ENCODE data around the gene B4GALNT3.

The B4GALNT3 gene

DNA sequence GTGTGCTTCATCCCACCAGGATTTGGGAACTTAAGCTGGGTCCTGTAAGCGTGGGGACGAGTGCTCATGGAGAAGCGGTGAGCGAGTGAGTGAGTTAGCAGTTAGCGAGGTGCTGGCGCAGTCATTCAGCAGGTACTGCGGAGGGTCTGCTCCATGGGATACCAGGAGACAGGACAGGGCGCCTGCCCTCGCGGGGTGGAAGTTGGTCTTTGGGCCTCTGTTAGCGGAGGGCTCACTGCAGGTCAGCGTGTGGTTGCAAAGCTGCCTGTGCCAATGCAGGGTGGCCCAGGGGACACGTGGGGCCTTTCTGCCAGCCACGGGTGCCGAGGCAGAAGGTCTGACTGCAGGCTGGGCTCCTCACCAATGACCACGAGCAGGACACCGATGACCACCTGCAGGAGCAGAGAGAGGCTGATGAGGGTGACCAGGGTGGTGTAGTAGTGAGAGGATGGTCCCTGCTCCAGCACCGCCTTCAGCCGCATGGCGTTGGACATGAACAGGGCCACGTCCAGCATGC is 105.9 kb downstream of the B4GALNT3 start:
- Histone ChIP-seq H2AK5ac (ENCODE audit: low read length, severe bottlenecking) (no peak overlapping the region), H2BK12ac (ENCODE audit: low read length in 2 of 2) (no peak overlapping the region), H3K23ac (ENCODE audit: low read length in 2 of 2) (no peak overlapping the region), H3K4me2 (ENCODE audit: low read length, poor library complexity, severe bottlenecking) (no peak overlapping the region), H2BK5ac (ENCODE audit: low read depth, low read length, poor library complexity, severe bottlenecking) (no peak overlapping the region), H3K79me1 (replicated peaks; ENCODE audit: low read length, poor library complexity, severe bottlenecking) (no peaks in the 10 kb centered on the region), H3K4me1 (ENCODE audit: control insufficient read depth, insufficient read depth, low read depth, low read length) (peaks cover 20% of the 10 kb centered on the region), H3K14ac (ENCODE audit: low read length in 2 of 2) (peak overlapping the region in 1 of 2 experiments; percentile 35), H3K9ac (ENCODE audit: low read length) (no peak overlapping the region), H4K8ac (ENCODE audit: low read length) (no peak overlapping the region), H3K4ac (ENCODE audit: low read depth in 1 of 2, low read length in 2 of 2) (no peak overlapping the region), H3K9me3 (ENCODE audit: control insufficient read depth, low read length) (no peaks in the 10 kb centered on the region), H2AFZ (ENCODE audit: low read depth, low read length) (no peak overlapping the region), H2BK15ac (ENCODE audit: low read depth, poor library complexity, severe bottlenecking) (no peak overlapping the region), H3K27ac (ENCODE audit: low read length, poor library complexity, severe bottlenecking) (no peak overlapping the region), H3K27me3 (ENCODE audit: control insufficient read depth in 1 of 2, insufficient read depth in 1 of 2, low read length in 2 of 2) (peaks cover 22 to 41% of the 10 kb centered on the region in 2 experiments), H4K91ac (ENCODE audit: low read length) (peak overlapping the region; percentile 54), H3K18ac (ENCODE audit: low read depth in 1 of 2, low read length in 2 of 2) (no peak overlapping the region), H3K4me3 (ENCODE audit: insufficient read depth in 1 of 2, low read depth in 1 of 2, low read length in 2 of 2) (no peak overlapping the region), H2BK120ac (ENCODE audit: low read depth, low read length) (no peak overlapping the region), H3K36me3 (ENCODE audit: control insufficient read depth in 1 of 2, insufficient read depth in 2 of 2, low read depth in 1 of 2, low read length in 2 of 2) (no peaks in the 10 kb centered on the region)
- WGBS = 94% methylated on average over 21 of the region's 21 CpGs
- DNase-seq = no peak

DNA sequence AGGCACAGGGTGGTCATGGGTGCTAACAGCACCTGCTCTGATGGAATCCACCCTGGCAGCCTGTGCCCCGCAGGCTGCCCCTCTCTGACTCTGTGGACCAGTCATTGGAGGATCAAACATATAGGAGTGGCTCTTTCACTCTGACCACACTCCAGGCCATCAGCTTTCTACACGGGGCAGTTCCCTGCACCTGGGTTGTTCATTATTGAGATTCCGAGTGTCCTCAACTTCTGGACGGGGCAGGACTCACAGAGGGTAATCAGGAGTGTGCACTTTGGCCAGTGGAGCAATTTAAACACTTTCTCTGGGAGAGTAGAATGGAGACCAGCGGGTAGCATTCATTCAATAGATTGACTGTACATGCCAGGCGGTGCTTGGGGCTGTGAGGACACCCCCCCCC is 108.7 kb downstream of the B4GALNT3 start:
- no peak for DNase-seq
- no peak overlapping the region for H2AK5ac ChIP-seq (ENCODE audit: low read length, severe bottlenecking)
- no peak overlapping the region for H2AFZ ChIP-seq (ENCODE audit: low read depth, low read length)
- peaks cover 26% of the 10 kb centered on the region for H3K4me1 ChIP-seq (ENCODE audit: control insufficient read depth, insufficient read depth, low read depth, low read length)
- H3K9ac ChIP-seq (ENCODE audit: low read length) = no peak overlapping the region
- peaks cover 0 to 13% of the 10 kb centered on the region in 2 experiments for H3K27me3 ChIP-seq (ENCODE audit: control insufficient read depth in 1 of 2, insufficient read depth in 1 of 2, low read length in 2 of 2)
- no peak overlapping the region for H3K18ac ChIP-seq (ENCODE audit: low read depth in 1 of 2, low read length in 2 of 2)
- H2BK5ac ChIP-seq (ENCODE audit: low read depth, low read length, poor library complexity, severe bottlenecking) = no peak overlapping the region
- no peak overlapping the region for H3K4me3 ChIP-seq (ENCODE audit: insufficient read depth in 1 of 2, low read depth in 1 of 2, low read length in 2 of 2)
- H3K23ac ChIP-seq (ENCODE audit: low read length in 2 of 2) = no peak overlapping the region
- H3K4me2 ChIP-seq (ENCODE audit: low read length, poor library complexity, severe bottlenecking) = no peak overlapping the region
- H4K91ac ChIP-seq (ENCODE audit: low read length) = no peak overlapping the region
- H3K9me3 ChIP-seq (ENCODE audit: control insufficient read depth, low read length) = no peaks in the 10 kb centered on the region
- H2BK120ac ChIP-seq (ENCODE audit: low read depth, low read length) = no peak overlapping the region
- H3K79me1 ChIP-seq (replicated peaks; ENCODE audit: low read length, poor library complexity, severe bottlenecking) = peaks cover 2% of the 10 kb centered on the region
- H4K8ac ChIP-seq (ENCODE audit: low read length) = no peak overlapping the region
- no peak overlapping the region for H2BK15ac ChIP-seq (ENCODE audit: low read depth, poor library complexity, severe bottlenecking)
- H3K36me3 ChIP-seq (ENCODE audit: control insufficient read depth in 1 of 2, insufficient read depth in 2 of 2, low read depth in 1 of 2, low read length in 2 of 2) = no peaks in the 10 kb centered on the region
- WGBS = 88% methylated on average over 6 of the region's 6 CpGs
- H3K14ac ChIP-seq (ENCODE audit: low read length in 2 of 2) = no peak overlapping the region
- H3K4ac ChIP-seq (ENCODE audit: low read depth in 1 of 2, low read length in 2 of 2) = no peak overlapping the region
- no peak overlapping the region for H2BK12ac ChIP-seq (ENCODE audit: low read length in 2 of 2)
- H3K27ac ChIP-seq (ENCODE audit: low read length, poor library complexity, severe bottlenecking) = no peak overlapping the region

DNA sequence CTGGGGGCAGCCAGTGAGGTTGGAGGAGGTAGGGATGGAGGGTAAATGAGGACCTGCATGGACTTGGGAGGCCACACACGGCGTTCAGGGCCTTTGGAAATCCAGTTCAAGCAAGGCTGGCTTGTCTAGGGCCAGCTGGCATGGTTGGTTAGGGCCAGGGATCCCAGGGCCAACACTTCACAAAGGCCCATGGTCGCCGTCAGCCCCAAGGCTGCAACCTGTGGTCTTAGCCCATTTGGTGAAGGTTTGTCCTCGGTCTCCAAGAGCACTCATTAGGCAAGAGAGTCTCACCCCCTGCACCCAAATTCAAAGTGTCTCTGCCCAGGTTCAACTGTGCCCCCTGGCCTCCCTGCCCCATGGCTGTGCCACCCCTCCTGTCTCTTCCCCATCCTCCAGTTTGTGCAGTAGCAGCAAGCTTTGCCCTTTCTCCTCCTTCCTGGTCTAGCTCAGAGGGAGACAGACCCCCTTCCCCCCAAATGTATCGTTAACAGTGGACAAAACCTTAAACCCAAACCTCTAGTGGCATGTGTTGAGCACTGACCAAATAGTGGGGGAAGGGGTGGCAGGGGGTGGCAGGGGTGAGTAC is 109.4 kb downstream of the B4GALNT3 start:
- Histone ChIP-seq H3K14ac (ENCODE audit: low read length in 2 of 2) (no peak overlapping the region), H3K27ac (ENCODE audit: low read length, poor library complexity, severe bottlenecking) (no peak overlapping the region), H3K9me3 (ENCODE audit: control insufficient read depth, low read length) (no peaks in the 10 kb centered on the region), H3K9ac (ENCODE audit: low read length) (peak overlapping the region; percentile 91), H3K23ac (ENCODE audit: low read length in 2 of 2) (no peak overlapping the region), H3K27me3 (ENCODE audit: control insufficient read depth in 1 of 2, insufficient read depth in 1 of 2, low read length in 2 of 2) (peaks cover 0 to 9% of the 10 kb centered on the region in 2 experiments), H3K4me3 (ENCODE audit: insufficient read depth in 1 of 2, low read depth in 1 of 2, low read length in 2 of 2) (peak overlapping the region in 1 of 2 experiments; percentile 81), H4K91ac (ENCODE audit: low read length) (no peak overlapping the region), H3K4me1 (ENCODE audit: control insufficient read depth, insufficient read depth, low read depth, low read length) (peaks cover 23% of the 10 kb centered on the region), H3K79me1 (replicated peaks; ENCODE audit: low read length, poor library complexity, severe bottlenecking) (peaks cover 2% of the 10 kb centered on the region), H2BK120ac (ENCODE audit: low read depth, low read length) (no peak overlapping the region), H3K4ac (ENCODE audit: low read depth in 1 of 2, low read length in 2 of 2) (no peak overlapping the region), H2BK5ac (ENCODE audit: low read depth, low read length, poor library complexity, severe bottlenecking) (no peak overlapping the region), H4K8ac (ENCODE audit: low read length) (peak overlapping the region; percentile 86), H3K36me3 (ENCODE audit: control insufficient read depth in 1 of 2, insufficient read depth in 2 of 2, low read depth in 1 of 2, low read length in 2 of 2) (no peaks in the 10 kb centered on the region), H3K18ac (ENCODE audit: low read depth in 1 of 2, low read length in 2 of 2) (peak overlapping the region in 1 of 2 experiments; percentile 21), H3K4me2 (ENCODE audit: low read length, poor library complexity, severe bottlenecking) (peak overlapping the region; percentile 33), H2AFZ (ENCODE audit: low read depth, low read length) (no peak overlapping the region), H2AK5ac (ENCODE audit: low read length, severe bottlenecking) (no peak overlapping the region), H2BK12ac (ENCODE audit: low read length in 2 of 2) (no peak overlapping the region), H2BK15ac (ENCODE audit: low read depth, poor library complexity, severe bottlenecking) (no peak overlapping the region)
- DNase-seq = no peak
- WGBS = 89% methylated on average over 5 of the region's 6 CpGs

DNA sequence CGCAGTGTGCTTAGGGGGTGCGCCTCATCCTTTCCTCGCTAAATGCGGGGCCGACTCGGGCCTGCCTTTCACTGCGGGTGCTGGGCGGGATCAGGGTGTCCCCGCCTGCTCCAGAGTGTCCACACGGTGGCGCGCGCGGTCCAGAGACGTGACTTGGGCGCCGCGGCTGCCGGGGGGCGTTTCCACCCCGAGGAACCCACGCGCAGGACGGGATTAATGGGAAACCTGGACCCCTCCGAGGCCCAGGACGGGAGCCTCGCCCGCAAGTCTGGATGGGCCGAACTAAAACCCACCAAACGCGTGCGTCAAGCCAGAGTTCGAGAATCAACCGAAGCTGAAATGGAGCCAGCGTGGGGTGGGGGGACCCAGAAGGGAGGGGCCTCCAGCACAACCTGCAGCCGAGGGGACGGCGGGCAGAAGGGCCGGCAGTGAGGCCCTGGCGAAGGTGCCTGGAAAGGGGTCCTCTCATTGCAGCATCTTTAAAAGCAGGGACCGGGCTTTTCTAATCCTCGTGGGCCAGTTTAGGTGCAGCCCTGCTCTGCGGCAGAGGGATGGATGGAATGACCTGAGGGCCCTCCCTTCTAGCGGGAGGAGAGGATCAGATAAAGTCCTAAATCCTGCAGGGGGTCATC is 110.2 kb downstream of the B4GALNT3 start:
- H2BK15ac ChIP-seq (ENCODE audit: low read depth, poor library complexity, severe bottlenecking) = no peak overlapping the region
- H2BK12ac ChIP-seq (ENCODE audit: low read length in 2 of 2) = peak overlapping the region in 1 of 2 experiments; percentile 6
- no peak overlapping the region for H3K23ac ChIP-seq (ENCODE audit: low read length in 2 of 2)
- H3K79me1 ChIP-seq (replicated peaks; ENCODE audit: low read length, poor library complexity, severe bottlenecking) = peaks cover 2% of the 10 kb centered on the region
- peak overlapping the region; percentile 90 for H2BK120ac ChIP-seq (ENCODE audit: low read depth, low read length)
- H3K9ac ChIP-seq (ENCODE audit: low read length) = peak overlapping the region; percentile 91
- no peak overlapping the region for H3K14ac ChIP-seq (ENCODE audit: low read length in 2 of 2)
- H2AK5ac ChIP-seq (ENCODE audit: low read length, severe bottlenecking) = no peak overlapping the region
- H2BK5ac ChIP-seq (ENCODE audit: low read depth, low read length, poor library complexity, severe bottlenecking) = no peak overlapping the region
- H3K18ac ChIP-seq (ENCODE audit: low read depth in 1 of 2, low read length in 2 of 2) = peak overlapping the region; percentile 34 to 70
- peak overlapping the region; percentile 57 to 81 for H3K4me3 ChIP-seq (ENCODE audit: insufficient read depth in 1 of 2, low read depth in 1 of 2, low read length in 2 of 2)
- H3K4ac ChIP-seq (ENCODE audit: low read depth in 1 of 2, low read length in 2 of 2) = peak overlapping the region in 1 of 2 experiments; percentile 44
- H4K8ac ChIP-seq (ENCODE audit: low read length) = peak overlapping the region; percentile 95
- peak overlapping the region; percentile 91 for H3K4me2 ChIP-seq (ENCODE audit: low read length, poor library complexity, severe bottlenecking)
- peak overlapping the region; percentile 63 for H3K27ac ChIP-seq (ENCODE audit: low read length, poor library complexity, severe bottlenecking)
- H2AFZ ChIP-seq (ENCODE audit: low read depth, low read length) = peak overlapping the region; percentile 57
- under 1% methylated on average over 43 of the region's 44 CpGs for WGBS
- H3K36me3 ChIP-seq (ENCODE audit: control insufficient read depth in 1 of 2, insufficient read depth in 2 of 2, low read depth in 1 of 2, low read length in 2 of 2) = no peaks in the 10 kb centered on the region
- peaks cover 20% of the 10 kb centered on the region for H3K4me1 ChIP-seq (ENCODE audit: control insufficient read depth, insufficient read depth, low read depth, low read length)
- no peak overlapping the region for H4K91ac ChIP-seq (ENCODE audit: low read length)
- DNase-seq = peak; percentile 85
- peaks cover 0 to 1% of the 10 kb centered on the region in 2 experiments for H3K27me3 ChIP-seq (ENCODE audit: control insufficient read depth in 1 of 2, insufficient read depth in 1 of 2, low read length in 2 of 2)
- H3K9me3 ChIP-seq (ENCODE audit: control insufficient read depth, low read length) = no peaks in the 10 kb centered on the region

All from mesenchymal stem cell (in vitro differentiated cells and primary cell).